Right atrium auricular region (tissue), 2 donors: ENCODE measurements around the gene GRIK5. TPM values are rescaled to one million over a fixed set of nuclear protein-coding genes. Genes with fewer than 3 reads are reported as not detected.

Source experiments
- DNase-seq: peaks from one replicate; pipeline ENCODE4 v3.0.0-alpha.2; 2019; ENCODE audit warnings: low spot score
- H3K27ac ChIP-seq, 2 donors: fragments of 200-600 bp; sonication (generic); 1 replicate in 1 of 2; 2 replicates in 1 of 2; pipeline ENCODE4 v1.5.1; 2016 to 2019
- H3K27me3 ChIP-seq, 2 donors: fragments of 200-600 bp; sonication (generic); one replicate each; pipeline versions ENCODE4 v1.5.1 to v1.6.0; 2017 to 2019
- H3K36me3 ChIP-seq: fragments of 200-600 bp; sonication (generic); one replicate; pipeline ENCODE4 v1.5.1; 2016
- H3K4me1 ChIP-seq, 2 donors: fragments of 200-600 bp; sonication (generic); one replicate each; pipeline versions ENCODE4 v1.5.1 to v1.6.0; 2017 to 2019
- H3K4me3 ChIP-seq, 2 donors: fragments of 200-600 bp; sonication (generic); 1 replicate in 1 of 2; 2 replicates in 1 of 2; pipeline ENCODE4 v1.5.1; 2017 to 2019; ENCODE audit warnings: mild to moderate bottlenecking in 1 of 2, moderate library complexity in 1 of 2
- H3K9me3 ChIP-seq, 2 donors: fragments of 200-600 bp; sonication (generic); one replicate each; pipeline ENCODE4 v1.5.1; 2019
- CTCF ChIP-seq, 2 donors: fragments of 200-600 bp; sonication (generic); IDR thresholded peaks; one replicate each; pipeline ENCODE4 v1.5.1; 2019; ENCODE audit warnings: antibody characterized with exemption in 2 of 2
- total RNA-seq, 2 donors: library from RNA; depleted of rRNA; stranded (reverse); fragments of >200 nt; gene quantifications; one replicate each; pipeline ENCODE4 v1.1.0, GENCODE V29; 2016

The GRIK5 gene
- total RNA-seq, 2 donors from 2014 or later, result 8.1 to 17.1 TPM

DNA sequence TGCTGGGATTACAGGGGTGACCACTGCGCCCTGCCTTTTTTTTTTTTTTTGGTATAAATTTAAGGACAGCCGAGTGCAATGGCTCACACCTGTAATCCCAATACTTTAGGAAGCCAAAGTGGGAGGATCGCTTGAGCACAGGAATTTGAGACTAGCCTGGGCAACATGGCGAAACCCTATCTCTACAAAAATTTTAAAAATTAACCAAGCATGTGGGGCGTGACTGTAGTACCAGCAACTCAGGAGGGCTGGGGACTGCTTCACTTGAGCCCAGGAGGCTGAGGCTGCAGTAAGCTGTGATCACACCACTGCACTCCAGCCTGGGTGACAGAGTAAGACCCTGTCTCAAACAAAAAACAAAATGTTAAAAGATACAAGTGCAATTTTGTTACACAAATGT is 27.5 kb upstream of the GRIK5 start:
- no peak for DNase-seq
- H3K27ac ChIP-seq, result no peak overlapping the region
- peaks cover 0 to 6% of the 10 kb centered on the region in 2 donors for H3K4me1 ChIP-seq
- peaks cover 0 to 6% of the 10 kb centered on the region in 2 donors for H3K27me3 ChIP-seq
- H3K4me3 ChIP-seq, result no peak overlapping the region
- no peaks in the 10 kb centered on the region for H3K36me3 ChIP-seq
- TF ChIP-seq CTCF (IDR thresholded peaks at IDR 0.05), result no peak
- no peaks in the 10 kb centered on the region for H3K9me3 ChIP-seq

DNA sequence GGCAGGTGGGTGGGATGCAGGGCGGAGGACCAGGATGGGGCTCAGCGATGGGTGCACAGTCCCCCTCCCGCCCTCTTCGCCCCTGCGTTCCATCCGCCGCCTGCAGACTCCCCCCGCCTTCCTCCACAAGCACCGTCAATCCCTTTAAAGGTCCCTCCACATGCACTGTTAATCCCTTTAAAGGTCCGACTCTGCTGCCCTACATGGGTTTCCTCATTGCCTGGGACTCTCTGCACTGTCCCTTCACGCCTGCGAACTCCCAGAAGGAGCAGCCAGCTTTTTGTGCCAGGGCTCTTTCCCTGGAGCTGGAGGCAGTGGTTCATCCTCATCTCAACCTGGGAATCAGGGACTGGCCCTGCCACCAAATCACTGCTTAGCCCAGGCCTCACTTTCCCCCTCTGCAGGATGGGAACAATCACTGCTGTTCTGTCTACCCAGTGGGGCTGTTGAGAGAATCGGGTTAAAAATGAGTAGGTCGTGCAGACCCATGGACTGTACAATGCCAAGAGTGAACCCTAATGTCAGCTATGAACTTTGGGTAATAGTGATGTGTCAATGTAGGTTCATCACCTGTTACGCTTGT is 26.3 kb upstream of the GRIK5 start:
- DNase-seq, result no peak
- Histone ChIP-seq H3K4me3 (no peak overlapping the region), H3K9me3 (no peaks in the 10 kb centered on the region), H3K4me1 (peaks cover 0 to 11% of the 10 kb centered on the region in 2 donors), H3K27ac (no peak overlapping the region), H3K36me3 (no peaks in the 10 kb centered on the region), H3K27me3 (peaks cover 0 to 6% of the 10 kb centered on the region in 2 donors)
- no peak for TF ChIP-seq CTCF (IDR thresholded peaks at IDR 0.05)

GRCh38 chr19:42095814-42096230 is 25.8 kb upstream of the GRIK5 start:
- no peak overlapping the region for H3K27ac ChIP-seq
- no peaks in the 10 kb centered on the region for H3K36me3 ChIP-seq
- peaks cover 0 to 11% of the 10 kb centered on the region in 2 donors for H3K4me1 ChIP-seq
- no peak overlapping the region for H3K4me3 ChIP-seq
- H3K27me3 ChIP-seq, result peaks cover 0 to 6% of the 10 kb centered on the region in 2 donors
- DNase-seq, result no peak
- no peak for TF ChIP-seq CTCF (IDR thresholded peaks at IDR 0.05)
- H3K9me3 ChIP-seq, result no peaks in the 10 kb centered on the region

DNA sequence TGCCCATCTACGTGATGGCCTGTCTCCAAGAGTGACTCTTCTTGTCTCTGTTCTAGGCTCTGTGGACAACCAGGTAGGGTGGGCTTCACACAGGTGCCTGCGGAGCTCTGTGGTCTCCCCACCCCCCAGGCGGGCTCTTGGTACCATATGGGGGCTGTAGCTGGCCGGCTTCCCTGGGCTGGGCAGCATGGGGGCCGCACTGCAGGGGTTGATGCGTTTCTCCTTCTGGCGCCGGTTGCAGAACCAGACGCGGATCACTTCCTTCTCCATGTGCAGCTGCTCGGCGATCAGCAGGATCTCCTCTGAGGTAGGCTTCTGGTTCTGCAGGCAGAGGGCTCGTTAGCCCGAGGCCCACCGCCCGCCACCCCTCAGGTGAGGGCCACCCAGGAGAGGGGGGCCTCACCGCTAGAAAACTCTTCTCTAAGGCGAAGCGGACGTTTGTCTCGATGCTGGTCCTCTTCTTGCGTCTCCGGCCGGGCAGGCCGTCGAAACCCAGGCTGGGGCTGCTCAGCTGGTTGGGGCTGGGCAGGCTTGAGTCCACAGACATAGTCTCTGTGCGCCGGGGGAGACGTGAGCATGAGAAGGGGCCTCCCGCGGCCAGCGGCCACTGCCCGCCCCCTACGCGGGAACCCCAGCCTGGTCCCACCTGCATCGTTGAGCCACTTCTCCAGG is 25.3 kb upstream of the GRIK5 start:
- no peak for TF ChIP-seq CTCF (IDR thresholded peaks at IDR 0.05)

GRCh38 chr19:42093926-42094325 is 23.9 kb upstream of the GRIK5 start:
- TF ChIP-seq CTCF (IDR thresholded peaks at IDR 0.05), result no peak

More for the DNA sequence above, 25.3 kb upstream of the GRIK5 start:
- no peak overlapping the region for H3K4me3 ChIP-seq
- no peak for DNase-seq
- H3K9me3 ChIP-seq, result no peaks in the 10 kb centered on the region
- no peak overlapping the region for H3K27ac ChIP-seq
- peaks cover 0 to 11% of the 10 kb centered on the region in 2 donors for H3K4me1 ChIP-seq
- H3K27me3 ChIP-seq, result peaks cover 0 to 6% of the 10 kb centered on the region in 2 donors
- H3K36me3 ChIP-seq, result no peaks in the 10 kb centered on the region

More at GRCh38 chr19:42093926-42094325, 23.9 kb upstream of the GRIK5 start:
- Histone ChIP-seq H3K9me3 (no peaks in the 10 kb centered on the region), H3K27me3 (peaks cover 0 to 6% of the 10 kb centered on the region in 2 donors), H3K4me1 (peaks cover 0 to 11% of the 10 kb centered on the region in 2 donors), H3K4me3 (no peak overlapping the region), H3K27ac (no peak overlapping the region), H3K36me3 (no peaks in the 10 kb centered on the region)
- no peak for DNase-seq
